Tibial artery (tissue), 4 donors: ENCODE results near the gene USP14.

ENCODE experiments used
- DNase-seq, 2 donors: peaks; one replicate each; pipeline ENCODE4 v3.0.0-alpha.2; 2019
- H3K27ac ChIP-seq, 2 donors: fragments of 200-600 bp; sonication (generic) in 1 of 2; 1 replicate in 1 of 2; 2 replicates in 1 of 2; pipeline ENCODE4 v1.5.1; 2018 to 2019; ENCODE audit warnings: mild to moderate bottlenecking in 1 of 2
- H3K27me3 ChIP-seq, 2 donors: fragments of 200-600 bp; sonication (generic) in 1 of 2; one replicate each; pipeline versions ENCODE4 v1.5.1 to v1.6.0; 2016 to 2019
- H3K36me3 ChIP-seq, 3 donors: fragments of 200-600 bp; sonication (generic) in 2 of 3; one replicate each; pipeline ENCODE4 v1.5.1; 2016 to 2019; ENCODE audit warnings: mild to moderate bottlenecking in 2 of 3
- H3K4me1 ChIP-seq, 4 donors: fragments of 200-600 bp; sonication (generic) in 2 of 4; 1 replicate in 3 of 4; 2 replicates in 1 of 4; pipeline ENCODE4 v1.5.1; 2016 to 2019
- H3K4me3 ChIP-seq, 2 donors: fragments of 200-600 bp; sonication (generic) in 1 of 2; 1 replicate in 1 of 2; 2 replicates in 1 of 2; pipeline ENCODE4 v1.5.1; 2018 to 2019; ENCODE audit warnings: mild to moderate bottlenecking in 2 of 2
- H3K9me3 ChIP-seq, 3 donors: fragments of 200-600 bp; sonication (generic) in 1 of 3; one replicate each; pipeline ENCODE4 v1.5.1; 2016 to 2019
- intact Hi-C: fragments of 100-400 bp; cut with DNase I; formaldehyde crosslinking; loops from one replicate; pipeline ENCODE4 v1.15.0; 2023; ENCODE audit warnings: low total_unique reads
- TF ChIP-seq, protein P1 (sequence below), 2 experiments: fragments of 200-600 bp in 1 of 2; fragments of 450-650 bp in 1 of 2; IDR thresholded peaks; one replicate each; pipeline ENCODE4 v1.5.1; 2017 to 2019; ENCODE audit warnings: antibody characterized with exemption in 2 of 2, mild to moderate bottlenecking in 1 of 2, moderate library complexity in 1 of 2

The USP14 gene

DNA sequence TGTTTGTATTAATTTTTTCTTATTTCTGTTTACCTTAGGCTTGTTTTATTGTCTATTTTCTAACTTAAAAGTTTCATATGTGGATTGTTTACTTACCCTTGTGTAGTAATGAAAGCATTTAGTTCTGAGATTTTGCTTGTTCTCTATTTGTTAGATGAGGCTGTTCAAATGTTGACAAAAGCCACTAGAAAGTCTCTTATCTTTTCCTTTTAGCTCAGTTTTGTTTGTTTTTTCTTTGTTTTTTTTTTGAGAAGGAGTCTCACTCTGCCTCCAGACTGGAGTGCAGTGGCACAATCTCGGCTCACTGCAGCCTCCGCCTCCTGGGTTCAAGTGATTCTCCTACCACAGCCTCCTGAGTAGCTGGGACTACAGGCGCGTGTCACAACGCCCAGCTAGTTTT is 30.9 kb downstream of the USP14 start:
- H3K36me3 ChIP-seq = peaks cover 6 to 8% (median 8%) of the 10 kb centered on the region in 3 donors
- no peak overlapping the region for H3K27ac ChIP-seq
- no peaks in the 10 kb centered on the region for H3K27me3 ChIP-seq
- peaks cover 0 to 5% (median 2%) of the 10 kb centered on the region in 4 donors for H3K4me1 ChIP-seq
- intact Hi-C loops = no loop called here
- H3K4me3 ChIP-seq = no peak overlapping the region
- no peak for DNase-seq
- H3K9me3 ChIP-seq = no peaks in the 10 kb centered on the region
- TF ChIP-seq, protein P1, sequence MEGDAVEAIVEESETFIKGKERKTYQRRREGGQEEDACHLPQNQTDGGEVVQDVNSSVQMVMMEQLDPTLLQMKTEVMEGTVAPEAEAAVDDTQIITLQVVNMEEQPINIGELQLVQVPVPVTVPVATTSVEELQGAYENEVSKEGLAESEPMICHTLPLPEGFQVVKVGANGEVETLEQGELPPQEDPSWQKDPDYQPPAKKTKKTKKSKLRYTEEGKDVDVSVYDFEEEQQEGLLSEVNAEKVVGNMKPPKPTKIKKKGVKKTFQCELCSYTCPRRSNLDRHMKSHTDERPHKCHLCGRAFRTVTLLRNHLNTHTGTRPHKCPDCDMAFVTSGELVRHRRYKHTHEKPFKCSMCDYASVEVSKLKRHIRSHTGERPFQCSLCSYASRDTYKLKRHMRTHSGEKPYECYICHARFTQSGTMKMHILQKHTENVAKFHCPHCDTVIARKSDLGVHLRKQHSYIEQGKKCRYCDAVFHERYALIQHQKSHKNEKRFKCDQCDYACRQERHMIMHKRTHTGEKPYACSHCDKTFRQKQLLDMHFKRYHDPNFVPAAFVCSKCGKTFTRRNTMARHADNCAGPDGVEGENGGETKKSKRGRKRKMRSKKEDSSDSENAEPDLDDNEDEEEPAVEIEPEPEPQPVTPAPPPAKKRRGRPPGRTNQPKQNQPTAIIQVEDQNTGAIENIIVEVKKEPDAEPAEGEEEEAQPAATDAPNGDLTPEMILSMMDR (IDR thresholded peaks at IDR 0.05) = no peak

DNA sequence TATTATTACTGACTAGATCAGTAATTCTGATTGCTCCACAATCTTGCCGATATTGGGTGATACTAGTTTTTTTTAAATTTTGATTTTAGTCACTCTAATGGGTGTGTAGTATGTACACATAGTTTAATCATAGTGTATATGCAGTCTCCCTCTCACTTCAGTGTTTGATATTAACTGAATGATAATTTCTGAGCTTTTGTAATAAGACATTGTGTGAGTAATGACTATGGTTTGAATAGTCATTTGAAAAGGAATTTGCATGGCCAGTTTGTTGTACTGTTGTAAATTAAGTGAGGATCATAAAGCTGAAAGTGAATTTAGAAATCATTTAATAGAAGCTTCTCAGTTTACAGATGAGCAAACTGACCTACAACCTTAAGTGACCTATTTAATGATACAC is 33.4 kb downstream of the USP14 start:
- Histone ChIP-seq H3K4me1 (no peaks in the 10 kb centered on the region), H3K27me3 (no peaks in the 10 kb centered on the region), H3K27ac (no peak overlapping the region), H3K36me3 (peaks cover 0 to 3% (median 0%) of the 10 kb centered on the region in 3 donors), H3K9me3 (no peaks in the 10 kb centered on the region), H3K4me3 (no peak overlapping the region)
- TF ChIP-seq, protein P1 (IDR thresholded peaks at IDR 0.05) = no peak
- intact Hi-C loops = no loop called here
- DNase-seq = no peak

DNA sequence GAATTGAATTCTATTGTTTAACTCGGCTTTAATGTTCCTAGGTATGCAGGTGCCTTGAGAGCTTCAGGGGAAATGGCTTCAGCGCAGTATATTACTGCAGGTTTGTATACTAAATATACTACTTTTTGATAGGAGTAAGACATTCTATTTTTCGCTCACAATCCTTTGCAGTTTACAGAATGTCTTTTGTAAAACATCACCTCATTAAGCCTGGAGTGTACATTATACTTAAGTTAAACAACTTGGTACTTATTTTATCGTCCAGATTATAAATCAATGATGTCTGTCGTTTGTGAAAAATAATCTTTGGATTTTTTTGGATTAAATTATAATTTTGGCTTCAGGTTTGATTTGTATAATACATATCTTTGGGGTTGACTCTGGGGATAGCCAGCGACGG is 34.4 kb downstream of the USP14 start:
- Histone ChIP-seq H3K4me3 (no peak overlapping the region), H3K27me3 (no peaks in the 10 kb centered on the region), H3K4me1 (no peaks in the 10 kb centered on the region), H3K9me3 (no peaks in the 10 kb centered on the region), H3K27ac (no peak overlapping the region), H3K36me3 (peaks cover 7 to 13% (median 10%) of the 10 kb centered on the region in 3 donors)
- no peak for DNase-seq
- TF ChIP-seq, protein P1 (IDR thresholded peaks at IDR 0.05) = no peak
- intact Hi-C loops = no loop called here

DNA sequence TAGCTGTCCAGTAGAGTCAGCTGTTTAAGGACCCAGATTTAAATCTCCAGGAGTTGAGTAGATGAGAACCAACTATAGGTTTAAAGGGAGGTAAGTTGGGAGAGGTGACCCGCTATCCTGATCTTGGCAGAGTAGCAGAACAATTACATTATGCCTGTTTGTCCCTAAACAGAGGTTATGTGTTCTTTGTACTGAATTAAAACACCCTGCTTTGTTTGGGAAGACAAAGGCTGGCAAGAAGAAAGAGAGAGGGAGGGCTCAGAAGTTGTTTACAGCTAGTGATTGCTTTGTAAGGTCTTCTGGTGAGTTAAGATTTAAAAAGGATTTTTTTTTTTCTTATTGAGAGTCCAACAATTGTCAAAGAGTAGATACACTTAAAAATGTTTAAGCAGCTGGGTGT is 37.3 kb downstream of the USP14 start:
- Histone ChIP-seq H3K36me3 (peaks cover 29 to 38% (median 29%) of the 10 kb centered on the region in 3 donors), H3K27me3 (no peaks in the 10 kb centered on the region), H3K27ac (no peak overlapping the region), H3K4me1 (no peaks in the 10 kb centered on the region), H3K9me3 (no peaks in the 10 kb centered on the region), H3K4me3 (no peak overlapping the region)
- TF ChIP-seq, protein P1 (IDR thresholded peaks at IDR 0.05) = no peak
- no peak for DNase-seq
- intact Hi-C loops = no loop called here

DNA sequence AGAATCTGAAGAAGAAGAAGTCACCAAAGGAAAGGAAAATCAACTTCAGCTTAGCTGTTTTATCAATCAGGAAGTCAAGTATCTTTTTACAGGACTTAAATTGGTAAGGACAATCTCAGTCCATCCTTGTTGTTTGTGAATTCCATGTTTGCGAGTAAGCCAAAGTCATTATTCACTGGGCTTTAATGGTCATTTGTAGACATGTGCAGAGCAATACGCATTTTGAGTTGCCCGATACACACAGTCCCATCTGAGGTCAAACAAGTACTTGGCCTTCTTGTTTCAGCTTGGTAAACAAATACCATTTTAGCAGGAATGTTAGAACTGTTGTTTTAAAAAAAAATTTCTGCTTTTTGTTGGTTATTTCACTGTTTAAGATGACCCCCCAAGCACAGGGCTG is 40.9 kb downstream of the USP14 start:
- DNase-seq = no peak
- H3K27ac ChIP-seq = no peak overlapping the region
- H3K4me1 ChIP-seq = no peaks in the 10 kb centered on the region
- TF ChIP-seq, protein P1 (IDR thresholded peaks at IDR 0.05) = no peak
- no peaks in the 10 kb centered on the region for H3K27me3 ChIP-seq
- intact Hi-C loops = no loop called here
- H3K36me3 ChIP-seq = peaks cover 44 to 66% (median 50%) of the 10 kb centered on the region in 3 donors
- no peaks in the 10 kb centered on the region for H3K9me3 ChIP-seq
- H3K4me3 ChIP-seq = no peak overlapping the region

DNA sequence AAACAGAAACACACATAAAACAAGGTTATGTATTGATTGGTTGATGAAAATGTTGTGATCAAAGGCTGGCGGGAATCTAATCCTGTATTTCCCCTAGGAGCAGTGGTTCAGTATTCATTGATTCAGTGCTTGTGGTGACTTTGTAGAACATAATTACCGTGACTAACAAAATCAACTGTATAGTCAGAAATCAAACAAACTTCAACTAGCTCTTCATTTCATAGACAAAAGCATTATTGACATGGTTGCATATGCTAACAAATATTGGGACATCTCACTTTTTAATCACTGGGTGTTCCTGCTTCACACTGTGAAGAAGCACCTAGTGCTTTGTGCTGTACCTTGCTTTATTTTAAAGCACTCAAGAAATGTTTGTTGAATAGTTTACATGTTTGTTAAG is 41.4 kb downstream of the USP14 start:
- Histone ChIP-seq H3K4me3 (no peak overlapping the region), H3K9me3 (no peaks in the 10 kb centered on the region), H3K27me3 (no peaks in the 10 kb centered on the region), H3K27ac (no peak overlapping the region), H3K4me1 (no peaks in the 10 kb centered on the region), H3K36me3 (peaks cover 49 to 70% (median 56%) of the 10 kb centered on the region in 3 donors)
- intact Hi-C loops = no loop called here
- DNase-seq = no peak
- TF ChIP-seq, protein P1 (IDR thresholded peaks at IDR 0.05) = no peak
